OCI-LY7 (cell line): ENCODE data around the gene RNASE9. TPM values are rescaled to one million over a fixed set of nuclear protein-coding genes. Genes with fewer than 3 reads are reported as not detected.

Experiments
- BruUV-seq: library from RNA; stranded (reverse); fragments of 400-500 nt; replicated peaks from 2 replicates; lab custom pipeline; 2021; lab: Mats Ljungman, UMichigan
- CTCF ChIA-PET: fragments of 300-600 bp; sonication (Branson Sonifier 250); formaldehyde crosslinking; loops from one replicate; lab custom pipeline; 2022; ENCODE audit warnings: antibody characterized with exemption; ENCODE audit not compliant: unreplicated experiment; lab: Charles Lee
- POLR2A ChIA-PET: fragments of 300-600 bp; sonication (Branson Sonifier 250); formaldehyde crosslinking; loops from one replicate; lab custom pipeline; 2022; ENCODE audit warnings: antibody characterized with exemption; lab: Charles Lee
- DNase-seq: peaks from one replicate; pipeline ENCODE4 v3.0.0-alpha.2; 2015; ENCODE audit warnings: low spot score
- H2AFZ ChIP-seq: fragments of 200-600 bp; sonication (generic), shearing (Covaris generic); 2 replicates; pipeline ENCODE4 v1.6.1; 2014; ENCODE audit warnings: mild to moderate bottlenecking, antibody characterized with exemption, low read length, moderate library complexity
- H3K27ac ChIP-seq: fragments of 200-600 bp; sonication (generic); 2 replicates; pipeline ENCODE4 v1.5.1; 2014; ENCODE audit warnings: mixed run types, low read depth, mild to moderate bottlenecking, moderate library complexity, low read length, inconsistent platforms; ENCODE audit not compliant: poor library complexity, severe bottlenecking
- H3K36me3 ChIP-seq: fragments of 200-600 bp; sonication (generic); 2 replicates; pipeline ENCODE4 v1.6.1; 2014; ENCODE audit warnings: mild to moderate bottlenecking, antibody characterized with exemption, low read length, moderate library complexity, mixed read lengths; ENCODE audit not compliant: insufficient read depth
- H3K4me1 ChIP-seq: fragments of 200-600 bp; sonication (generic); 2 replicates; pipeline ENCODE4 v1.5.1; 2014; ENCODE audit warnings: mild to moderate bottlenecking, low read length; ENCODE audit not compliant: insufficient read depth, poor library complexity, severe bottlenecking
- H3K4me2 ChIP-seq: fragments of 200-600 bp; sonication (generic); 2 replicates; pipeline ENCODE4 v1.6.1; 2014; ENCODE audit warnings: mild to moderate bottlenecking, low read length
- H3K4me3 ChIP-seq: fragments of 200-600 bp; sonication (generic); 2 replicates; pipeline ENCODE4 v1.5.1; 2014; ENCODE audit warnings: mild to moderate bottlenecking, low read depth, low read length; ENCODE audit not compliant: poor library complexity, severe bottlenecking
- H3K79me2 ChIP-seq: fragments of 200-600 bp; sonication (generic); 2 replicates; pipeline ENCODE4 v1.6.1; 2016; ENCODE audit warnings: low read depth, mild to moderate bottlenecking, low read length, moderate library complexity, mixed read lengths; ENCODE audit not compliant: insufficient read depth
- H3K9me2 ChIP-seq: fragments of 200-600 bp; sonication (generic); 2 replicates; pipeline ENCODE4 v1.6.1; 2016; ENCODE audit warnings: mild to moderate bottlenecking, low read length, mixed read lengths; ENCODE audit not compliant: insufficient read depth
- H3K9me3 ChIP-seq: fragments of 200-600 bp; sonication (generic); 2 replicates; pipeline ENCODE4 v1.6.1; 2014; ENCODE audit warnings: mild to moderate bottlenecking, mixed run types, low read length, mixed read lengths
- H4K20me1 ChIP-seq: fragments of 200-600 bp; sonication (generic); 2 replicates; pipeline ENCODE4 v1.6.1; 2014; ENCODE audit warnings: mild to moderate bottlenecking, antibody characterized with exemption, low read length, moderate library complexity, mixed read lengths; ENCODE audit not compliant: insufficient read depth
- EZH2phosphoT487 ChIP-seq: fragments of 200-600 bp; sonication (generic); IDR thresholded peaks from 2 replicates; pipeline ENCODE4 v1.6.1; 2018; ENCODE audit warnings: low read depth, borderline replicate concordance, mild to moderate bottlenecking, mixed run types, antibody characterized with exemption, low read length, moderate library complexity, mixed read lengths
- intact Hi-C: fragments of 100-400 bp; cut with micrococcal nuclease; formaldehyde crosslinking; loops from one replicate; pipeline ENCODE4 v1.10.0; 2022; ENCODE audit not compliant: unreplicated experiment
- total RNA-seq, 2 experiments: library from RNA; depleted of rRNA in 1 of 2; stranded (reverse); fragments of >200 nt in 1 of 2; shearing (Covaris generic) in 1 of 2; gene quantifications; 2 replicates each; pipeline ENCODE4 v1.2.3, GENCODE V29; 2014 to 2022
- TF ChIP-seq, protein P1 (sequence below): fragments of 200-600 bp; sonication (generic); conservative IDR thresholded peaks from 2 replicates; pipeline ENCODE4 v1.5.1; 2014; ENCODE audit warnings: mild to moderate bottlenecking, antibody characterized with exemption, low read length, moderate library complexity, mixed read lengths

The RNASE9 gene
- total RNA-seq, 2 experiments from 2014 or later = not detected

DNA sequence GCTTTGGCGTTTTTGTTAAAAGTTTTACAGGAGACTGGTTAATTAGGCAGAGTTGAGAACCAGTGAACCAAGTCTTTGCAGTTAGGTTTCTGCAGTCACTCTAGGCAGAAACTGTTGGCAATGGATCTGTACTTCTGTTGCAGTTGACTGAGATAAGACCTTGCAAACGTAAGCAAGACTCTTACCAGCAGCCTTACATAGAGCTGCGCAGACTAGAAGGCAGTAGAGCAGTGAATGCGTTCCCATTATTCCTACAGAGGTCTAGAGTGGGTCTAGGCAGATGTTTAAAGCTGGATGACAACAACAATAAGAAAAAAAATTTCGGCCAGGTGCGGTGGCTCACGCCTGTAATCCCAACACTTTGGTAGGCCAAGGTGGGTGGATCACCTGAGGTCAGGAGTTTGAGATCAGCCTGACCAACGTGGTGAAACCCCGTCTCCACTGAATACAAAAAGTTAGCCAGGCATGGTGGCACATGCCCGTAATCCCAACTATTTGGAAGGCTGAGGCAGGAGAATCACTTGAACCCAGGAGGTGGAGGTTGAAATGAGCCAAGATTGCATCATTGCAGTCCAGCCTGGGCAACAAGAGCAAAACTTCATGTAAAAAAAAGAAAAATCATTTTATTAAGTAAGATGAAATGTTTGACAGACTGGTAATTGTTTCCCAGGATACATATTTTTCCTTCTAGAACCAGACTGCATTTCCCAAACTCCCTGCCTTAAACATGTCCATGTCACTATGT, 12.3 kb downstream of the RNASE9 start:
- Histone ChIP-seq H4K20me1 (no peaks in the 10 kb centered on the region), H2AFZ (no peak overlapping the region), H3K9me3 (no peaks in the 10 kb centered on the region), H3K9me2 (no peaks in the 10 kb centered on the region), H3K4me3 (no peak overlapping the region), H3K79me2 (no peaks in the 10 kb centered on the region), H3K4me2 (no peak overlapping the region), H3K27ac (no peak overlapping the region), H3K4me1 (no peaks in the 10 kb centered on the region), H3K36me3 (no peaks in the 10 kb centered on the region)
- CTCF ChIA-PET = no interaction called here
- intact Hi-C loops = no loop called here
- TF ChIP-seq, protein P1, sequence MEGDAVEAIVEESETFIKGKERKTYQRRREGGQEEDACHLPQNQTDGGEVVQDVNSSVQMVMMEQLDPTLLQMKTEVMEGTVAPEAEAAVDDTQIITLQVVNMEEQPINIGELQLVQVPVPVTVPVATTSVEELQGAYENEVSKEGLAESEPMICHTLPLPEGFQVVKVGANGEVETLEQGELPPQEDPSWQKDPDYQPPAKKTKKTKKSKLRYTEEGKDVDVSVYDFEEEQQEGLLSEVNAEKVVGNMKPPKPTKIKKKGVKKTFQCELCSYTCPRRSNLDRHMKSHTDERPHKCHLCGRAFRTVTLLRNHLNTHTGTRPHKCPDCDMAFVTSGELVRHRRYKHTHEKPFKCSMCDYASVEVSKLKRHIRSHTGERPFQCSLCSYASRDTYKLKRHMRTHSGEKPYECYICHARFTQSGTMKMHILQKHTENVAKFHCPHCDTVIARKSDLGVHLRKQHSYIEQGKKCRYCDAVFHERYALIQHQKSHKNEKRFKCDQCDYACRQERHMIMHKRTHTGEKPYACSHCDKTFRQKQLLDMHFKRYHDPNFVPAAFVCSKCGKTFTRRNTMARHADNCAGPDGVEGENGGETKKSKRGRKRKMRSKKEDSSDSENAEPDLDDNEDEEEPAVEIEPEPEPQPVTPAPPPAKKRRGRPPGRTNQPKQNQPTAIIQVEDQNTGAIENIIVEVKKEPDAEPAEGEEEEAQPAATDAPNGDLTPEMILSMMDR = no peak
- no peak for TF ChIP-seq EZH2phosphoT487
- POLR2A ChIA-PET = interaction anchor here (0.9 to 1.8 kb wide), 4 partner anchors 11 to 15 kb away, joined by 3 to 5 read pairs (median 4); no protein-coding TSS in a partner anchor
- no peak for DNase-seq
- BruUV-seq = no TSS peak

DNA sequence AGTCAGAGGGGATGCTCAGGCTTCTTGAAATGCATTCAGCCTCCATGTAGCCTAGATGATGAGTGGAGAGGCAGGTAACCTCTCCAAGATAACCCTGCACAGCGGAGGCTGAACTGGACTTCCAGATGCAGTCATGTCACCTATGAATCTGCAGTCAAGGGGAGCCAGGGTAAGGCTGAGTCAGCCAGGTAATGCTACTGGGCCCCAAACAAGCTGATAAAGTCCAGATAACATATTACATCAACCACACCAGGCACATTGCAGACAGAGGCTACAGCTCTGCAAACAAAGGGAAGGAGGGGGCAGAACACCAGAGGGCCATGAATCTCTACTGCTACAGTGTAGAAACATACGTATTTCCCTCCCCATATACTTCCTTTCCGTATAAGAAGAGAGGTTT, 14.0 kb downstream of the RNASE9 start:
- H3K27ac ChIP-seq = no peak overlapping the region
- TF ChIP-seq, protein P1 = no peak
- TF ChIP-seq EZH2phosphoT487 = no peak
- no peak overlapping the region for H3K4me2 ChIP-seq
- no peak for DNase-seq
- H3K4me3 ChIP-seq = no peak overlapping the region
- ChIA-PET POLR2A (no interaction called here), CTCF (no interaction called here)
- no peaks in the 10 kb centered on the region for H4K20me1 ChIP-seq
- no peaks in the 10 kb centered on the region for H3K36me3 ChIP-seq
- no peaks in the 10 kb centered on the region for H3K79me2 ChIP-seq
- H3K9me3 ChIP-seq = no peaks in the 10 kb centered on the region
- H3K9me2 ChIP-seq = no peaks in the 10 kb centered on the region
- H3K4me1 ChIP-seq = no peaks in the 10 kb centered on the region
- intact Hi-C loops = no loop called here
- BruUV-seq = no TSS peak
- no peak overlapping the region for H2AFZ ChIP-seq

DNA sequence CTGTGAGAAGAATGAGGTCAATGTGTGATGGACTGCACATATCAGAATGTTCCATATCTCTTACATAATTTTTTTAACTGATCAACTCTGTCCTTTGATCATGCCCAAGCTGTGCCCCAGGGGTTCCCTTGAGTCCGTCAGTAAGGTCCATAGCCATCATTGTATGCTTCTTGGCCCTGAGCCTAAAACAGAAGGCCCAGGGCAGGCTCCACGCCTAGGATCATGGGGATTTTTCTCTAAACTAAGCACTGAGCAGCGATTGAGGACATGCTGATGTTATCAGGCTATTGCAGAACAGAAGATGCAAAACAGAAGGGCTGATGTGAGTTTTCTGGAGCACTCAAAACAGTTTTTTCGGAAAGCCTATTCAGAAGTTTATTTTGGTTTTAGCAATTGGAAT, 20.9 kb downstream of the RNASE9 start:
- TF ChIP-seq, protein P1 = no peak
- no peak for TF ChIP-seq EZH2phosphoT487
- H3K4me1 ChIP-seq = no peaks in the 10 kb centered on the region
- H3K9me2 ChIP-seq = no peaks in the 10 kb centered on the region
- DNase-seq = no peak
- H3K27ac ChIP-seq = no peak overlapping the region
- no peak overlapping the region for H3K4me2 ChIP-seq
- no peaks in the 10 kb centered on the region for H3K36me3 ChIP-seq
- intact Hi-C loops = no loop called here
- no peaks in the 10 kb centered on the region for H3K9me3 ChIP-seq
- ChIA-PET CTCF (no interaction called here), POLR2A (interaction anchor here (0.6 to 1.3 kb wide), 2 partner anchors 34 to 181 kb away, joined by 3 to 4 read pairs; no protein-coding TSS in a partner anchor)
- H3K4me3 ChIP-seq = no peak overlapping the region
- H3K79me2 ChIP-seq = no peaks in the 10 kb centered on the region
- no TSS peak for BruUV-seq
- no peak overlapping the region for H2AFZ ChIP-seq
- no peaks in the 10 kb centered on the region for H4K20me1 ChIP-seq
